ENCODE measurements around the gene TRAPPC11.
"Not testable (repeated sequence)": the region's sequence is repeated elsewhere in the genome, so short reads cannot be mapped to it uniquely, and the experiment has no call there.

TRAPPC11 gene

DNA sequence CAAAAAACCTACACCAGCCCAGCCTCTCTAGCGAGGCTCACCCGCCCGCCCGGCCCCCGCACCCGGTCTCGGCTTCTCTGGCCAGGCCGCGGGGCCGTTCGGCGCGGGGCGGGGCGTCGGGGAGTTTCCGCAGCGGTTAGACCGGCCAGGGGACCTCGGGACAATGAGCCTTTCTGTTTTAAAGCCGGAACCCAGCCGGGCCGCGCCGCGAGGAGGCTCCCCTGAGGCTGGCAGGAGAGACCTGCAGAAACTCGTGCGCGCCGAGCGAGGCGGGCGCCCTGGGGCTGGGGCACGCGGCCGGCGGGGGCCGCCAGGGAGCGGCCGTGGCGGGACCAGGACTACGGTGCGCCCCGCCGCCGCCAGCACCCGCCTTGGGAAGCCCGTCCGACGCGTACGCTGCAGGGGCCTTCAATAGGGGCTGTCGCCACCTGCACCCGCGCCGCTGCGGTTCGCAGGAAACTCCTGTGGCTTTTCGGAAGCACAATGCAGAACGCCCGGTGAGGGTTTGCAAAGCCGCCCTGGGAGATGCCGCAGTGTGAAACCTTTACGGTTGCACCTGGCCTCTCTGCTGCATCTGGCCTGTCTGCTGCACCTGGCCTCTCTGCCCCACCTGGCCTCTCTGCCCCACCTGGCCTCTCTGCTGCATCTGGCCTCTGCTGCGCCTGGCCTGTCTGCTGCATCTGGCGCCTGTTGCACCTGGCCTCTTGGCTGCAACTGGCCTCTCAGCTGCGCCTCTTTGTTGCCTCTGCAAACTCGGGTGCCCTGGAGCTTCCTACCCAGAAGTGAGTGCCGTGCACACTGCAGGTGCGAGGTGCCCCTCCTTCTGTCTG is 63.9 kb downstream of the TRAPPC11 start:
- H3K4me1 Mint-ChIP-seq (ENCODE audit: low read depth): peaks cover 14% of the 10 kb centered on the region
- peak overlapping the region; percentile 65 for H3K4me3 Mint-ChIP-seq
- peak; percentile 74 for DNase-seq
- H3K27ac Mint-ChIP-seq: peak overlapping the region; percentile 33
- no peaks in the 10 kb centered on the region for H3K9me3 Mint-ChIP-seq
- H3K27me3 Mint-ChIP-seq: peaks cover 6% of the 10 kb centered on the region
- H3K36me3 Mint-ChIP-seq (ENCODE audit: low read depth): no peaks in the 10 kb centered on the region

DNA sequence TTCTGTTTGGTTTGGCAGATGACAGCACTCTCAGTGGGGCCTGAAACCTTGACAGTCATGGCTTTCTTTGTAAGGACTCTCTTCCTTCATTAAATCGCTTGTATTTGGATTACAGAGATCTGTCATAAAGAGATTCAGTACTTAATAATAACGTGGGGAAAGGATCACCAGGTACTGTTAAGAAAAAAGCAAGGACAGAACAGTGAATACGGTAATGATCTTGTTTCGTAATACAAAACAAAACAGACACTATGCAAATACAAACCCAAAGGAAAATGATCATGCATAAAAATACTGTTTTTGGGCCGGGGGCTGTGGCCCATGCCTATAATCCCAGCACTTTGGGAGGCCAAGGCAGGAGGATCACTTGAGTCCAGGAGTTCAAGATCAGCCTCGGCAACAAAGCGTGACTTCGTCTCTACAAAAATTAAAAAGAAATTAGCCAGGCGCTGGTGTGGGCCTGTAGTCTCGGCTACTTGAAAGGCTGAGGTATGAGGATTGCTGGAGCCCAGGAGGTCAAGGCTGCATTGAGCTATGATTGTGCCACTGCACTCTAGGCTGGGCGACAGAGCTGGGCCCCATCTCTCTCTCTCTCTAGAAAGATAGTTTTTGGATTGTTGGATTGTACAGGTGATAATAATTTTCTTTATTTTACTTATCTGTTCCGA is 64.6 kb downstream of the TRAPPC11 start:
- Mint-ChIP-seq H3K4me3 (peak overlapping the region; percentile 52), H3K27ac (peak overlapping the region; percentile 33), H3K27me3 (peaks cover 6% of the 10 kb centered on the region), H3K36me3 (ENCODE audit: low read depth) (no peaks in the 10 kb centered on the region), H3K4me1 (ENCODE audit: low read depth) (peaks cover 14% of the 10 kb centered on the region), H3K9me3 (no peaks in the 10 kb centered on the region)
- no peak for DNase-seq

- not testable (repeated sequence) for H3K9me3 Mint-ChIP-seq, DNase-seq
- peaks cover 14% of the 10 kb centered on the region for H3K4me1 Mint-ChIP-seq (ENCODE audit: low read depth)
Observed at GRCh38 chr4:183725585-183725984, 66.5 kb downstream of the TRAPPC11 start.

GRCh38 chr4:183727482-183727881 is 68.4 kb downstream of the TRAPPC11 start:
- DNase-seq: no peak
- Mint-ChIP-seq H3K27me3 (no peaks in the 10 kb centered on the region), H3K4me3 (no peak overlapping the region), H3K4me1 (ENCODE audit: low read depth) (peaks cover 6% of the 10 kb centered on the region), H3K9me3 (no peaks in the 10 kb centered on the region), H3K27ac (no peak overlapping the region), H3K36me3 (ENCODE audit: low read depth) (no peaks in the 10 kb centered on the region)

More at GRCh38 chr4:183725585-183725984, 66.5 kb downstream of the TRAPPC11 start:
- H3K27me3 Mint-ChIP-seq; H3K36me3 Mint-ChIP-seq (ENCODE audit: low read depth); H3K4me3 Mint-ChIP-seq; H3K27ac Mint-ChIP-seq: not testable (repeated sequence)

DNA sequence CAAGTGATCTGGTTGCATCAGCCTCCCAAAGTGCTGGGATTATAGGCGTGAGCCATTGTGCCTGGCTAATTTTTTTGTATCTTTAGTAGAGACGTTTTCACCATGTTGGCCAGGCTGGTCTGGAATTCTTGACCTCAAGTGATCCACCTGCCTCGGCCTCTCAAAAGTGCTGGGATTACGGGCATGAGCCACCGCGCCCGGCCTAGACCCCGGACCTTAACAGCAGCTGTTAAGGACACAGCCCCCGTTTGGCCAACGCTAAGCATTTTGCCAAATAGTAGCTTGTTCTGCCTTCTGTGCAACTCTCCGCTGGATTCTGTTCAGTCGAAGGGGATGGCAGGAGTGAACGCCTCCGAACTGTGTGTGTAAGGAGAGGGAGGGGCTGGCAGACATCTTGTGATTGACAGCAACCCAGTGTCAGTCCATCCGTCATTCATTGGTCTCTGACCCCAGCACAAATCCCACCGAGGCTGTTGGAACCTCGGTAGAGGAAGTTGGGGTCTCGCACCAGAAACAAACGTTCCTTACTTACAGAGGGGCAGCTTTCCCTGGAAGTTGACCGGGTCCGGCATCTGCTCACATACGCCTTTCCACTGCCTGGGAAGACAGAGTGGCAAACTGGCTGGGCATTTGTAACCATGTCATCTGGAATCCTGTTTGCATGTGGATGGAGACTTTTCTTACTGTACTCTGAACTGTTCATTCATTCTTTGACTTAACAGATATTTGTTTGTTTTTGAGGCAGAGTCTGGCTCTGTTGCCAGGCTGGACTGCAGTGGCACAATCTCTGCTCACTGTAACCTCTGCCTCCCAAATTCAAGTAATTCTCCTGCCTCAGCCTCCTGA is 69.4 kb downstream of the TRAPPC11 start:
- Mint-ChIP-seq H3K27me3 (no peaks in the 10 kb centered on the region), H3K36me3 (ENCODE audit: low read depth) (no peaks in the 10 kb centered on the region), H3K27ac (no peak overlapping the region), H3K4me3 (no peak overlapping the region), H3K4me1 (ENCODE audit: low read depth) (peaks cover 2% of the 10 kb centered on the region), H3K9me3 (no peaks in the 10 kb centered on the region)
- no peak for DNase-seq

- Mint-ChIP-seq H3K27me3 (no peaks in the 10 kb centered on the region), H3K9me3 (no peaks in the 10 kb centered on the region), H3K27ac (no peak overlapping the region), H3K4me3 (no peak overlapping the region), H3K4me1 (ENCODE audit: low read depth) (no peaks in the 10 kb centered on the region), H3K36me3 (ENCODE audit: low read depth) (no peaks in the 10 kb centered on the region)
- no peak for DNase-seq
Observed at GRCh38 chr4:183729069-183729406, 69.9 kb downstream of the TRAPPC11 start.

DNA sequence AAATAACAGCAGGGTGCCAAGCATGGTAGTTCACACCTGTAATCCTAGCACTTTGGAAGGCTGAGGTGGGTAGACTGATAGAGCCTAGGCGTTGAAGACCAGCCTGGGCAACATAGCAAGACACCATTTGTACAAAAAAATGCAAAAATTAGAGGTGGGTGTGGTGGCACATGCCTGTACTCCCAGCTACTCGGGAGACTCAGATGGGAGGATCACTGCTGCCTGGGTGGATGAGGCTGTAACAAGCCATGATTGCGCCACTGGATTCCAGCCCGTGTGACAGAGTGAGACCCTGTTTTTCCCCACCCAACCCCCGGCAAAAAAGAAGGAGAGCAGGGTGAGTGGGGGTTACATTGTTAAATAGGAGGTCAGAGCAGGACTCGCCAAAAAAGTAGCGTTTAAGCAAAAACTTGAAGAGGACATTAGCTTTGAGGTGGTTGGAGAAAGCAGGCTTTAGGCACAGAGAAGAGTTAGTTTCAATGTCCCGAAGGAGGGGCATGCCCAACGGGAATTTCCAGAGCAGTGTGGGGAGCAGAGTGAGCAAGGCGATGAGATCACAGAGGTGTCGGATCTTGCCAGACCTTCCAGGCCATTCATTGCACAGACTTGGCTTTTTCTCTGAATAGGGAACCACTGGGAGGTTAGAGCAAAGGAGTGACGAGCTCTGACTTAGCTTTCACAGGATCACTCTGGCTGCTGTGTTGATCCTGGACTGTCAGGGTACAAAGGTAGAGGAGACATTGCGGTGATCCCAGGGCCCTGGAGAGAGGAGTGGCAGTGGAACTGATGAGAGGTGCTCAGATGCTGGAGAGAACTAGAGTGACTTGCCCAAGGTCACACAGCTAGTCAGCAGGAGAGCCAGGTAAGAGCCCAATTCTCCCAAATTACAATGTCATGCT is 70.6 kb downstream of the TRAPPC11 start:
- no peak for DNase-seq
- H3K9me3 Mint-ChIP-seq: no peaks in the 10 kb centered on the region
- H3K4me1 Mint-ChIP-seq (ENCODE audit: low read depth): no peaks in the 10 kb centered on the region
- no peak overlapping the region for H3K4me3 Mint-ChIP-seq
- no peaks in the 10 kb centered on the region for H3K36me3 Mint-ChIP-seq (ENCODE audit: low read depth)
- no peak overlapping the region for H3K27ac Mint-ChIP-seq
- H3K27me3 Mint-ChIP-seq: no peaks in the 10 kb centered on the region

GRCh38 chr4:183732296-183732695 is 73.2 kb downstream of the TRAPPC11 start:
- no peak overlapping the region for H3K4me3 Mint-ChIP-seq
- no peaks in the 10 kb centered on the region for H3K27me3 Mint-ChIP-seq
- no peak overlapping the region for H3K27ac Mint-ChIP-seq
- no peaks in the 10 kb centered on the region for H3K4me1 Mint-ChIP-seq (ENCODE audit: low read depth)
- no peaks in the 10 kb centered on the region for H3K36me3 Mint-ChIP-seq (ENCODE audit: low read depth)
- H3K9me3 Mint-ChIP-seq: no peaks in the 10 kb centered on the region
- DNase-seq: no peak

DNA sequence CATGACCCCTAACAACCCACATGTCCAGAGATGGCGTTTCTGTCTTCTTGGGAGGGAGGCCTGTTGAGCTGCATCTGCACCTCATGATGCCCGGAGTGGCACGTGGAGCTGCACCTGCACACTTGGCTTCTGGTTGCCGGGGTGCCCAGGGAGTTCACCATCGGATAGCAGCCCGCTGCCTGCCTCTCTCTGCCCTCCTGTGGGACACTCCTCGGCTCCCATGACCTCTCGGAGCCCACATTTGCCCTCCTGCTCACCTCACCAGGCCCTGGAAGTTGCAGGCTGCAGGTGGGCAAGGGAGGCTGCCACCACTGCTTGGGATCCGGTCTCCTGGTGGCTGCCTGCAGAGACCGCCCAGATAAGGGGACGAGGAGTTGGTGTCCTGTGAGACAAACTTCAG is 74.1 kb downstream of the TRAPPC11 start:
- Mint-ChIP-seq H3K27me3 (no peaks in the 10 kb centered on the region), H3K27ac (no peak overlapping the region), H3K4me3 (no peak overlapping the region)

DNA sequence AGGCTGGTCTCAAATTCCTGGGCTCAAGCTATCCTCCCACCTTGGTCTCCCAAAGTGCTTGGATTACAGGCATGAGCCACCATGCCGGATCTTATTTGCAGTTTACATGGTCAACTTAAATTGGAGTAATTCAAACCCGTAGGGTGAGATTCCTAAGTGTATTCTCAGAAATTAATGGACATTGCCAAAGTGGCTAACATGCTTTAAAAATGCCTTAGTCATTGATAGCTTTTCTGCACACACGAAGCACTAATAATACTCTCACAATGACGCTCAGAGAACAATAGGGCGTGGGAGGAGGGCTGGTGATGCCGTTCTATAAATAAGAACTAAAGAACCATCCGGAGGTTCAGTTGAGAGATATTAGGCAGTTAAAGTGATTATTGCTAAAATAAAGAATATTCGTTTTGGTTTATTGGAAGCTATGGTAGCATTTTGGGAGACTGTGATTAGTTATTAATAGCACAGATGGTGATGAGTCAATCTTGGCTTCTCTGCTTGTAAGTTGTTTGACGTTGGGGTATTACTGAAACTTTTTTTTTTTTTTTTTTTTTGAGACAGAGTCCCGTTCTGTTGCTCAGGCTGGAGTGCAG is 79.1 kb downstream of the TRAPPC11 start:
- H3K27me3 Mint-ChIP-seq: no peaks in the 10 kb centered on the region
- no peak overlapping the region for H3K4me3 Mint-ChIP-seq
- no peaks in the 10 kb centered on the region for H3K36me3 Mint-ChIP-seq (ENCODE audit: low read depth)
- DNase-seq: no peak
- H3K9me3 Mint-ChIP-seq: no peaks in the 10 kb centered on the region
- H3K27ac Mint-ChIP-seq: no peak overlapping the region
- no peaks in the 10 kb centered on the region for H3K4me1 Mint-ChIP-seq (ENCODE audit: low read depth)

More for the DNA sequence above, 74.1 kb downstream of the TRAPPC11 start:
- H3K36me3 Mint-ChIP-seq (ENCODE audit: low read depth): no peaks in the 10 kb centered on the region
- no peaks in the 10 kb centered on the region for H3K9me3 Mint-ChIP-seq
- H3K4me1 Mint-ChIP-seq (ENCODE audit: low read depth): no peaks in the 10 kb centered on the region
- no peak for DNase-seq

- Mint-ChIP-seq H3K36me3 (ENCODE audit: low read depth) (no peaks in the 10 kb centered on the region), H3K27ac (no peak overlapping the region), H3K4me3 (no peak overlapping the region), H3K9me3 (no peaks in the 10 kb centered on the region), H3K4me1 (ENCODE audit: low read depth) (no peaks in the 10 kb centered on the region), H3K27me3 (no peaks in the 10 kb centered on the region)
- DNase-seq: no peak
Observed at GRCh38 chr4:183738961-183739360, 79.9 kb downstream of the TRAPPC11 start.

DNA sequence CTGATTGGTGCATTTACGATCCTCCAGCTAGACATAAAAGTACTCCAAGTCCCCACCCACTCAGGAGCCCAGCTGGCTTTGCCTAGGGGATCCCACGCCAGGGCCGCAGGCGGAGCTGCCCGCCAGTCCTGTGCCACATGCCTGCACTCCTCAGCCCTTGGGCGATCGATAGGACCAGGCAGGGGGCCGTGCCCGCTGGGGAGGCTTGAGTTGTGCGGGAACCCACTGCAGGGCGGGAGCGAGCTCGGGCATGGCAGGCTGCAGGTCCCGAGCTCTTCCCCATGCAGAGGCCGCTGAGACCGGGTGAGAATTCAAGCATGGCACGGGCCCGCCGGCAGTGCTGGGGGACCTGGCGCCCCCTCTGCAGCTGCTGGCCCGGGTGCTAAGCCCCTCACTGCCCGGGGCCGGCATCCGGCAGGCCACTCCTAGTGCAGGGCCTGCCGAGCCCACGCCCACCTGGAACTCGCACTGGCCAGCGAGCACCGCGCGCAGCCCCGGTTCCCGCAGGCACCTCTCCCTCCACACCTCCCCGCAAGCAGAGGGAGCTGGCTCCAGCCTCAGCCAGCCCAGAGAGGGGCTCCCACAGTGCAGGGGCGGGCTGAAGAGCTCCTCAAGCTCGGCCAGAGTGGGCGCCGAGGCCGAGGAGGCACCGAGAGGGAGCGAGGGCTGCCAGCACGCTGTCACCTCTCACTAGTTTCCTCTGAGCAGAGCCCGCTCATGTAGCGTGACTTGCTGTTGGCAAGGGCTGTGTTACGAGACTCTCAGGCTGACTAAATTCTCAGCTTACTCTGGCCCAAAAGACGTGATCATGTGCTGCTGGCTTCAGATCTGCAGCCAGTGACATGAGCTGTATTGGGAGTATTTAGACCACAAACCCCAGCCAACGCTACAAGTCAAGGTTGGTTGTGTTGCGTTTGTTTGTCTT is 87.5 kb downstream of the TRAPPC11 start:
- Mint-ChIP-seq H3K4me1 (ENCODE audit: low read depth) (no peaks in the 10 kb centered on the region), H3K36me3 (ENCODE audit: low read depth) (no peaks in the 10 kb centered on the region), H3K9me3 (no peaks in the 10 kb centered on the region), H3K27me3 (peaks cover 12% of the 10 kb centered on the region), H3K4me3 (no peak overlapping the region), H3K27ac (no peak overlapping the region)
- DNase-seq: no peak

- Mint-ChIP-seq H3K4me3 (no peak overlapping the region), H3K27ac (no peak overlapping the region), H3K27me3 (peaks cover 12% of the 10 kb centered on the region), H3K9me3 (no peaks in the 10 kb centered on the region), H3K4me1 (ENCODE audit: low read depth) (no peaks in the 10 kb centered on the region), H3K36me3 (ENCODE audit: low read depth) (no peaks in the 10 kb centered on the region)
- no peak for DNase-seq
Observed at GRCh38 chr4:183747380-183747779, 88.3 kb downstream of the TRAPPC11 start.
